ENCODE data around the gene GCN1.

Gene GCN1

GRCh38 chr12:120159509-120160237 lies 34.8 kb downstream of the GCN1 start:
- Histone ChIP-seq H4K8ac (ENCODE audit: low read length) (peak overlapping the region; percentile 4), H3K23ac (ENCODE audit: low read length in 2 of 2) (no peak overlapping the region)
- 96% methylated on average over 11 of the region's 12 CpGs for WGBS

GRCh38 chr12:120158351-120158750 lies 36.2 kb downstream of the GCN1 start:
- Histone ChIP-seq H4K8ac (ENCODE audit: low read length) (no peak overlapping the region), H3K4me3 (ENCODE audit: insufficient read depth in 1 of 2, low read depth in 1 of 2, low read length in 2 of 2) (no peak overlapping the region), H3K27ac (ENCODE audit: low read length, poor library complexity, severe bottlenecking) (no peak overlapping the region), H2AK5ac (ENCODE audit: low read length, severe bottlenecking) (no peak overlapping the region), H2BK120ac (ENCODE audit: low read depth, low read length) (no peak overlapping the region), H2BK5ac (ENCODE audit: low read depth, low read length, poor library complexity, severe bottlenecking) (no peak overlapping the region), H3K14ac (ENCODE audit: low read length in 2 of 2) (no peak overlapping the region), H3K4ac (ENCODE audit: low read depth in 1 of 2, low read length in 2 of 2) (no peak overlapping the region), H2BK15ac (ENCODE audit: low read depth, poor library complexity, severe bottlenecking) (no peak overlapping the region), H2BK12ac (ENCODE audit: low read length in 2 of 2) (no peak overlapping the region), H2AFZ (ENCODE audit: low read depth, low read length) (no peak overlapping the region), H3K23ac (ENCODE audit: low read length in 2 of 2) (no peak overlapping the region), H3K9me3 (ENCODE audit: control insufficient read depth, low read length) (no peaks in the 10 kb centered on the region), H3K4me2 (ENCODE audit: low read length, poor library complexity, severe bottlenecking) (no peak overlapping the region), H3K9ac (ENCODE audit: low read length) (no peak overlapping the region), H4K91ac (ENCODE audit: low read length) (no peak overlapping the region), H3K36me3 (ENCODE audit: control insufficient read depth in 1 of 2, insufficient read depth in 2 of 2, low read depth in 1 of 2, low read length in 2 of 2) (peaks cover 90 to 97% of the 10 kb centered on the region in 2 experiments), H3K4me1 (ENCODE audit: control insufficient read depth, insufficient read depth, low read depth, low read length) (no peaks in the 10 kb centered on the region), H3K18ac (ENCODE audit: low read depth in 1 of 2, low read length in 2 of 2) (no peak overlapping the region), H3K79me1 (replicated peaks; ENCODE audit: low read length, poor library complexity, severe bottlenecking) (peaks cover 50% of the 10 kb centered on the region), H3K27me3 (ENCODE audit: control insufficient read depth in 1 of 2, insufficient read depth in 1 of 2, low read length in 2 of 2) (no peaks in the 10 kb centered on the region)
- DNase-seq: no peak
- 97% methylated on average over 10 of the region's 10 CpGs for WGBS

More at GRCh38 chr12:120159509-120160237, 34.8 kb downstream of the GCN1 start:
- peak overlapping the region; percentile 38 for H3K9ac ChIP-seq (ENCODE audit: low read length)
- no peaks in the 10 kb centered on the region for H3K27me3 ChIP-seq (ENCODE audit: control insufficient read depth in 1 of 2, insufficient read depth in 1 of 2, low read length in 2 of 2)
- no peak overlapping the region for H2BK12ac ChIP-seq (ENCODE audit: low read length in 2 of 2)
- no peak overlapping the region for H2AFZ ChIP-seq (ENCODE audit: low read depth, low read length)
- H3K9me3 ChIP-seq (ENCODE audit: control insufficient read depth, low read length): no peaks in the 10 kb centered on the region
- H3K4me2 ChIP-seq (ENCODE audit: low read length, poor library complexity, severe bottlenecking): no peak overlapping the region
- peaks cover 46% of the 10 kb centered on the region for H3K79me1 ChIP-seq (replicated peaks; ENCODE audit: low read length, poor library complexity, severe bottlenecking)
- H3K14ac ChIP-seq (ENCODE audit: low read length in 2 of 2): no peak overlapping the region
- H3K36me3 ChIP-seq (ENCODE audit: control insufficient read depth in 1 of 2, insufficient read depth in 2 of 2, low read depth in 1 of 2, low read length in 2 of 2): peaks cover 87 to 97% of the 10 kb centered on the region in 2 experiments
- DNase-seq: no peak
- H2BK5ac ChIP-seq (ENCODE audit: low read depth, low read length, poor library complexity, severe bottlenecking): no peak overlapping the region
- no peaks in the 10 kb centered on the region for H3K4me1 ChIP-seq (ENCODE audit: control insufficient read depth, insufficient read depth, low read depth, low read length)
- H3K4ac ChIP-seq (ENCODE audit: low read depth in 1 of 2, low read length in 2 of 2): no peak overlapping the region
- no peak overlapping the region for H2BK15ac ChIP-seq (ENCODE audit: low read depth, poor library complexity, severe bottlenecking)
- no peak overlapping the region for H3K4me3 ChIP-seq (ENCODE audit: insufficient read depth in 1 of 2, low read depth in 1 of 2, low read length in 2 of 2)
- no peak overlapping the region for H2BK120ac ChIP-seq (ENCODE audit: low read depth, low read length)
- H4K91ac ChIP-seq (ENCODE audit: low read length): no peak overlapping the region
- no peak overlapping the region for H3K27ac ChIP-seq (ENCODE audit: low read length, poor library complexity, severe bottlenecking)
- no peak overlapping the region for H2AK5ac ChIP-seq (ENCODE audit: low read length, severe bottlenecking)
- H3K18ac ChIP-seq (ENCODE audit: low read depth in 1 of 2, low read length in 2 of 2): no peak overlapping the region

- H3K18ac ChIP-seq (ENCODE audit: low read depth in 1 of 2, low read length in 2 of 2): no peak overlapping the region
- H3K9ac ChIP-seq (ENCODE audit: low read length): no peak overlapping the region
- no peak overlapping the region for H3K4me2 ChIP-seq (ENCODE audit: low read length, poor library complexity, severe bottlenecking)
- H3K79me1 ChIP-seq (replicated peaks; ENCODE audit: low read length, poor library complexity, severe bottlenecking): peaks cover 51% of the 10 kb centered on the region
- no peak for DNase-seq
- H2BK12ac ChIP-seq (ENCODE audit: low read length in 2 of 2): no peak overlapping the region
- no peak overlapping the region for H2BK15ac ChIP-seq (ENCODE audit: low read depth, poor library complexity, severe bottlenecking)
- no peaks in the 10 kb centered on the region for H3K9me3 ChIP-seq (ENCODE audit: control insufficient read depth, low read length)
- no peak overlapping the region for H4K8ac ChIP-seq (ENCODE audit: low read length)
- no peak overlapping the region for H2AFZ ChIP-seq (ENCODE audit: low read depth, low read length)
- no peak overlapping the region for H3K27ac ChIP-seq (ENCODE audit: low read length, poor library complexity, severe bottlenecking)
- WGBS: 96% methylated on average over 11 of the region's 11 CpGs
- H2BK5ac ChIP-seq (ENCODE audit: low read depth, low read length, poor library complexity, severe bottlenecking): no peak overlapping the region
- no peak overlapping the region for H3K23ac ChIP-seq (ENCODE audit: low read length in 2 of 2)
- no peak overlapping the region for H3K4ac ChIP-seq (ENCODE audit: low read depth in 1 of 2, low read length in 2 of 2)
- H3K4me1 ChIP-seq (ENCODE audit: control insufficient read depth, insufficient read depth, low read depth, low read length): no peaks in the 10 kb centered on the region
- H4K91ac ChIP-seq (ENCODE audit: low read length): no peak overlapping the region
- H3K27me3 ChIP-seq (ENCODE audit: control insufficient read depth in 1 of 2, insufficient read depth in 1 of 2, low read length in 2 of 2): no peaks in the 10 kb centered on the region
- no peak overlapping the region for H3K14ac ChIP-seq (ENCODE audit: low read length in 2 of 2)
- peaks cover 88 to 97% of the 10 kb centered on the region in 2 experiments for H3K36me3 ChIP-seq (ENCODE audit: control insufficient read depth in 1 of 2, insufficient read depth in 2 of 2, low read depth in 1 of 2, low read length in 2 of 2)
- no peak overlapping the region for H2BK120ac ChIP-seq (ENCODE audit: low read depth, low read length)
- no peak overlapping the region for H2AK5ac ChIP-seq (ENCODE audit: low read length, severe bottlenecking)
- H3K4me3 ChIP-seq (ENCODE audit: insufficient read depth in 1 of 2, low read depth in 1 of 2, low read length in 2 of 2): no peak overlapping the region
Measured at GRCh38 chr12:120157678-120158077, 36.8 kb downstream of the GCN1 start.

- no peak overlapping the region for H3K14ac ChIP-seq (ENCODE audit: low read length in 2 of 2)
- H3K4me2 ChIP-seq (ENCODE audit: low read length, poor library complexity, severe bottlenecking): no peak overlapping the region
- no peaks in the 10 kb centered on the region for H3K4me1 ChIP-seq (ENCODE audit: control insufficient read depth, insufficient read depth, low read depth, low read length)
- no peak overlapping the region for H2BK15ac ChIP-seq (ENCODE audit: low read depth, poor library complexity, severe bottlenecking)
- H2BK120ac ChIP-seq (ENCODE audit: low read depth, low read length): no peak overlapping the region
- no peak overlapping the region for H2BK12ac ChIP-seq (ENCODE audit: low read length in 2 of 2)
- H3K79me1 ChIP-seq (replicated peaks; ENCODE audit: low read length, poor library complexity, severe bottlenecking): peaks cover 47% of the 10 kb centered on the region
- no peak overlapping the region for H3K27ac ChIP-seq (ENCODE audit: low read length, poor library complexity, severe bottlenecking)
- H3K4me3 ChIP-seq (ENCODE audit: insufficient read depth in 1 of 2, low read depth in 1 of 2, low read length in 2 of 2): no peak overlapping the region
- peaks cover 80 to 93% of the 10 kb centered on the region in 2 experiments for H3K36me3 ChIP-seq (ENCODE audit: control insufficient read depth in 1 of 2, insufficient read depth in 2 of 2, low read depth in 1 of 2, low read length in 2 of 2)
- no peak overlapping the region for H2AFZ ChIP-seq (ENCODE audit: low read depth, low read length)
- 96% methylated on average over 20 of the region's 22 CpGs for WGBS
- no peak overlapping the region for H3K18ac ChIP-seq (ENCODE audit: low read depth in 1 of 2, low read length in 2 of 2)
- no peak overlapping the region for H2BK5ac ChIP-seq (ENCODE audit: low read depth, low read length, poor library complexity, severe bottlenecking)
- no peaks in the 10 kb centered on the region for H3K27me3 ChIP-seq (ENCODE audit: control insufficient read depth in 1 of 2, insufficient read depth in 1 of 2, low read length in 2 of 2)
- no peak overlapping the region for H3K4ac ChIP-seq (ENCODE audit: low read depth in 1 of 2, low read length in 2 of 2)
- H3K23ac ChIP-seq (ENCODE audit: low read length in 2 of 2): no peak overlapping the region
- no peak overlapping the region for H4K91ac ChIP-seq (ENCODE audit: low read length)
- no peak overlapping the region for H2AK5ac ChIP-seq (ENCODE audit: low read length, severe bottlenecking)
- H3K9ac ChIP-seq (ENCODE audit: low read length): no peak overlapping the region
- no peak for DNase-seq
- H3K9me3 ChIP-seq (ENCODE audit: control insufficient read depth, low read length): no peaks in the 10 kb centered on the region
- H4K8ac ChIP-seq (ENCODE audit: low read length): no peak overlapping the region
Measured at GRCh38 chr12:120156315-120157259, 37.9 kb downstream of the GCN1 start.
